HG02943 (cell line): ENCODE data around the gene LEFTY1.

Source experiments
- ATAC-seq: cut with Tn5 transposase; IDR thresholded peaks from one replicate; pipeline ENCODE4 v1.9.1; 2021; ENCODE audit warnings: mild to moderate bottlenecking, low read depth, moderate library complexity; ENCODE audit not compliant: unreplicated experiment

Gene LEFTY1

GRCh38 chr1:225875044-225875815 is 13.7 kb downstream of the LEFTY1 start:
- ATAC-seq: no peak

- ATAC-seq: no peak
Measured at GRCh38 chr1:225874431-225874830, 14.5 kb downstream of the LEFTY1 start.

DNA sequence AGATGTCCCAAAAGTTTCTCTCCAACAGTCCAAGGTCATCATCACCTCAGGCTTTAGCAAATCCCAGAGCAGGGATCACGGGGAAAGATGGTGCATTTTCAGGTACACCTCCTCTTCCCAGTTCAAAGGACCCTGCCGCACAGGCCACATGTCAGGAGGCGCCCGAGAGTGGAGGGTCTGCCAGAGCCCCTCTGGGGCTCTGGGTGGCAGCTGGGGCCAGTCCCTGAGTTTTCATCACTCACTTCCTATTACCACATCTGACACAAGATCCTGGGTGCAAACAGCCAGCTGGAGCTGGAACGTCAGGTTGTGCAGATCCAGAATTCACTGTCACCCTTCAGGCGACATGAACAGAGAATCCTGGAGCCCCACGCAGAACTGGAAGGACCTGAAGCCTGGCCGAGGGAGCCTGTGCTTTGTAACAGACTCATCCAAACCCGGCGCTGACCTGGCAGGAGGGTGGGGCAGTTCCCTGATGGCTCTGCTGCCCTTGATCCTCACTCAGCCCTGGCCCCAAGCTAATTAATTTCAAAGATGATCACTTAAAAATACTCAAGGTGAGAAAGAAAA is 15.6 kb downstream of the LEFTY1 start:
- no peak for ATAC-seq

DNA sequence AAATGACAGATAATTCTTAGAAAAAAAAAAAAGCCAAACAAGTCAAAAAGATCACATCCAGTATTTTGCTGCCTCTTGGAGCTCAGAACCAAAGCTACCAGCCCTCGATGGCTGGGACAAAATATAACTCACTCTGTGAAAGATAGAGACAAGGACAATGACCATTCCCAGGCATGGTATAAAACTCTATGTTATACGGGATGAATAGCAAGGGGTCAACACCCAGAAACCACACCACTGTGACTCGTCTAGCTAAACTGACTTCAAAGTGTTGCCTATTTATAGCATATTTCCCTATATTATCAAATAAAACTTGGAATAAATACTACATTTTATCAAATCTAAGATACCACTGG is 16.9 kb downstream of the LEFTY1 start:
- no peak for ATAC-seq

DNA sequence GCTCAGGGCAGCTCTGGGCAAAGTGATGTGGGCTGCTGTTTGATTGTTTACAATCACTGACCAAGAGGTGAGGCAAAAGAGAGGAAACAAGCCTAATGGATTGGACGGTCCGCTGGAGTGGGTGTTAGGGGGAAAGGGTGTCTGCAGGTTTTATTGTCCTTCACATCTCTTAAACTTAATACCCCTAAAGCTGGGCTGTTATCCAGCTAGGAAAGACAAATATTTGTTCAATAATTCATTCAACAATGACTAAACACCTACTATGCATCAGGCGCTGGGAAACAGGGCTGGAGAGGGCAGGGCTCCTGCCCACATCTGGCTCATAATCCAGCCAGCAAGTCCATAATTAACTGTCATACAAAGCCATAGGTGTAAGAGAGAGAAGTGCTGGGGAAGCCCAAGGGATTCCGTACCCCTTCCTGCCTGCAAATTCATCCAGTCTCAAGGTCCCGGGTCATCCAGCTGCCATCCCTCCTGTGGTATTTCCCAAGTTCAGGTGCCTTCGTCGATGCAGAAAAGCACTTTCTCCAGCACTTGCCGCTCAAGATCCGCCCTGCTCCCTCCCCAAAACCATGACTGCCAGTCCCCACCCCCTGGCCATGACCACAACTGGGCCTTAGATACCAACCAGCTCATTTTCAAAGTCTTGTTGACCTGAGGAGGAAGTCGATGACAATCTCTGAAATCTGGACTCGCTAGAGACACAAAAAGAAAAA is 17.4 kb downstream of the LEFTY1 start:
- ATAC-seq: no peak

DNA sequence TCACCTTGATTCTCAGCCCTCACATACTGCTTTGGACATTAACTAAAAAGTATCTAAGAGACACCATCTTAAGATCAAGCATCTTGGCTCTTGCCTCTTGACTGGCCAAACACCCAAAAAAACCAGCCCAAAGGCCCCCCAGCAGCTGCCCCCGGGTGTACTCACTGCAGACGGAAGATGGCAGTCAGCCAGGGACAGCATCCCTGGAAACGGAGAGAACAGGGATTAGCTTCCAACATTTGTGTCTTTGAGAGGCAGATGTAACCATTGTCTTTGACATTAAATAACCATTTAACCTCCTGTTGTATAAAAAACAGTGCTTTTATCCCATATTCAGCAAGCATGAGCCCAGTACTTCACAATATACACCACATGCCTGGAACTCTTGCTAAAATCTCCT is 18.0 kb downstream of the LEFTY1 start:
- ATAC-seq: no peak

- no peak for ATAC-seq
Measured at GRCh38 chr1:225868631-225869330, 20.2 kb downstream of the LEFTY1 start.

GRCh38 chr1:225866981-225867380 is 22.0 kb downstream of the LEFTY1 start:
- no peak for ATAC-seq

DNA sequence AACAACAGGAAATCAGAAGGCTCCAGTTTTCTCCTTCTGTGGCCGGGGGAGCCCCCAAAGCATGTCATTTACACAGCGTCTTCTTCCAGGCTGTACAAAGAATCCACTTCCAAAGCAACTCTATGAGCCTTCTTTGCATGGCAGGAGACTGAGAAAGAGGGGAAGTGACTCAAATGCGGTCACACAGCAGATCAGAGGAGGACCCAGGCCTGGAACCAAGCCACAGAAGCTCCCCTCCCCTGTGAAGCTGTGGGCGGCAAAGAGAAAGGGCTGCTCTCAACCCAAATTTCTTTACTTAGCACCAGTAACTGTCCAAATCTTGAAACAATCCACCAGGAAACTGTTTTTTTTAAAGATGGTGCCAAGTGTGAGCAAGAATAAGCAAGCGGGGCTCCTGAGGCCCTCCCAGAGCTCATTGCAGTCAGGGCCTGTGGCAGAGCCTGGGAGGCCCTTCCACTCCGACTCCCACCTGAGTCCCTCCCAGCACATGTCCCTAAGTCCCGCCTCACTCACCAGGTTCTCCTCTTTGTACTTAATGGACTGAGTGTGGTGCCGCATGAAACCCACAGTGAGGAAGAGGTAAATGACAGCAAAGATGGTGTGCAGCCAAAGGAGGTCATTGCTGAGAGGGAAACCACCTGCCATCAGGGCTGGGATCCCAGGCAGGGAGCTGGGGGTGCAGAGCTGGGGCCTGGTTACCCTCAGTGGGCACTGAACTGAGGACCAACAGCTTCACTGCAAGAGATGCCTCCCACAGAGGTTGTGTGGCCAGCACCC is 22.7 kb downstream of the LEFTY1 start:
- no peak for ATAC-seq

- ATAC-seq: no peak
Measured at GRCh38 chr1:225865514-225865913, 23.4 kb downstream of the LEFTY1 start.

- ATAC-seq: no peak
Measured at GRCh38 chr1:225863167-225863566, 25.8 kb downstream of the LEFTY1 start.

DNA sequence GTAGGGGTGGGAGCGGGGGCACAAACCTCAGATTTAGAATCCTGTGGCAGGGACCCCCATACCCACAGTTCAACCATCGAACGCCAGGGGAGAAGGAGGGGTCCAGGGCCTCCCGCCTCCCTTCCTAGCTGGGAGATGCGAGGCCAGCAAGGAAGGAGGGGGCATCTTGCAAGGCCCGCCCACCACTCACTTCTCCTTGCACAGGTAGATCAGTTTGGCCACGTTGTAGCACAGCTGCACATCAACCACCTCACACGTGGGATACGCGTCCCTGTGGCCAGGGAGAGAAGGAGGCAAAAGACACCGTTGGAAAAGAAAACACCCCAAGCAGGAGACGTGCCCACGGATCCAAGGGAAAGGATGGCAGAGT is 26.4 kb downstream of the LEFTY1 start:
- ATAC-seq: no peak

- ATAC-seq: no peak
Measured at GRCh38 chr1:225861834-225862580, 26.9 kb downstream of the LEFTY1 start.

DNA sequence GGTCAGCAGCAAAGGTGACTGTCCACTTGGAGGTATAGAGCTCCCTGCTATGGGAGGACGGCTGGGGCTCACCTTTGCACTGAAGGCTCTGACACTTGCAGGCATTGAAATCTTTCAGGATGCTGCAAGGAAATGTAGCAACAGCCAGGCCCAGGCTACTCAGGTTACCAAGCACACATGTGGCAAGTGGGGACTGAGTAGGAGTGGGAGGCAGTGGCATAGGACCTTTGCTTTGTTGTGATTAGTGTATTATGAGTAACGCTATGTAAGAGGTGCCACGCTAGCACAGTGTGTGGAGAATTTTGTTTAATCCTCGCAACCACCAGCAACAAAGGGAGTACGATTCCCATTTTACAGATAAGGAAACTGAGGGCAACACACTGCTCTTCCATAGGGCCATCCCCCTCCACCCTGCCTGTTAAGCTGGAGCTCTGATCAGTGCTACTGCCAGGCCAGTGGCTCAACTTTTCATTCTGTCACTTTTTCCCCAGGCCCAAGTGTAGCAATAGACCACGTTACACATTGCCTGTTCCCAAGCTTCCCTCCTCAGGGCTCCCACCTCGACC is 28.0 kb downstream of the LEFTY1 start:
- ATAC-seq: no peak

DNA sequence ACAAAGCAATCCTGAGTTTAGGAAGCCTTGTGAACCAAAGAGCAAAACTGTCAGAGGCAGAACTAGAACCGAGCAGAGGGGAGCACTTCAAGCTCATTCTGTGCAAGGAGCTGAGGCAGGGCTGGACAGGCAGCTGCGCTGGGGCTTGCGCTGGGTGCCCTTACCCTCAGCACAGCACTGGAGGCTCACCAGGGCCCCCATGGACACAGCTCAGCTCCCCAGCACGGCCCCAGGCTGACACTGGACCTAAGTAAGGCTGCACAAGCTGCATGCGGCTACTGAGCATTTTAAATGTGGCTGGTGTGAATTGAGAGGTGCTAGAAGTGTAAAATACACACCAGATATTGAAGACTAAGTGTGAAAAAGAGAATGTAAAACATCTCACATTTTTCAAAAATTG is 28.8 kb downstream of the LEFTY1 start:
- ATAC-seq: no peak

DNA sequence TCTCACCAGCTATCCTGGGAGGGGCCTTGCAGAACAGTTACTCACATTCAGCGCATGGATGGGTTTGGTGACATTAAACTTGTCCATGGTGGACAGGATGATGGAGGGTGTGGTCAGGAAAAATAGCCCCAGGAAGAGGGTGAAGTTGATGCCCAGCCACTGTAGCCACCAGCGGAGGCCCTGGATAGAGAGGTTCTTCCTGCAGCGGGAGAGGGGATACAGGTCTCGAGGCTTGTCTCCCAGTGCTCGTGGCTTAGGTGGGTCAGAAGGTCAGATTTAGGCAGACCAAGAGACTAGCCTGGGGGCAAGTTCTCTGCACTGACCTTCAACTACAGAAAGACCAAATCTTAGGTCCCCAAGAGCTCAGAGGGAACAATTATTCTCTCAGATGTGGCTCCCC is 29.8 kb downstream of the LEFTY1 start:
- ATAC-seq: no peak

DNA sequence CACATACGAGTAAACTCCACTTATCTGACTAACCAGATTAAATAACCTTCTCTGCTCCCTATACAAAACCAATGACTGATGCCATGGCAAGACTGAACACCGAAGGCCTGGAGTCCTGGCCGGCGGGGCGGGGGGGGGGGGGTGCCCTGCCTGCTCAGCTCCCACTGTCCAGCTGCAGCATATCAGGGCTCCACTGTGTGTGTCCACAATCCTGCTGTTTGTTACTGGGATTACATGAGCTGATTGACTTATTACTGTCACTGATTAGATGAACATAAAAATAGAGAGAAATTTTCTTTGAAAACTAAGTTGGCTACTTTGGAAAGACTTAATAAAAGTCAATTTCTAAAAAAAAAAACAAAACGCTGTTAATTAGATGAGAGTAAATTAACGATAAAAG is 31.7 kb downstream of the LEFTY1 start:
- ATAC-seq: no peak

DNA sequence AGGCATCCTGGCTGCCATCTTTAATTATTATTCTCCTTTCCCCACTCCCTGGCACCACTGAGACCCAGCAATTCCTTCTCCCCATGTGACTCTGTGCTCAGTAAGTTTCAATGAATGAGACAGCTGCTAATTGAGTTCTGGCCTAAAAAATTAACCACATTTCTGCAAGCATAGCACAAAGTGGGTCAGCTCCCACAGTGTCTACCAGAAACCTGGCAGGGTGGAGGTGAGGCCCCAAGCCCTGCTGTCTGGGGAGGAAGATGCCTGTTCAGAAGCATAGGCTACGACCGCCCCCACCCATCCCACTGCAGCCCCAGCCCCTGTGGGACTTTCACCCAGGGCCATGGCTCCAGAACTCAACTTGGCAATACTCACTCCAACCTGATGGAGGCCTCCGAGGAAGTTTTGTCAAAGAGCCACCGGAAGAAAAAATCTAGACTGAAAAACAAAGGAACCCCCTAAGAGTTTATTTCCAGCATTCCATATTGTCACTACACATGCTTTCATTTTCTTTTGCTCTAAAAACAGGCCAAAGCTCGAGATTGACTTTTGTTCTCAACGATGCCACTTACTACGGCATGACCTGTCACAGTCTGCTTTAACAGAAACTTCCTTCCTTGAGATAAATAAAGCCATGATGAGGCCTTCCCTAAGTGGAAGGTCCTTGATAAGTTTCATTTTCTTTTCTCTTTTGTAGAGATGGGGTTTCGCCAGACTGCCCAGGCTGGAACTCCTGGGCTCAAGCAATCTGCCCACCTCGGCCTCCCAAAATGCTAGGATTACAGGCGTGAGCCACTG is 33.2 kb downstream of the LEFTY1 start:
- no peak for ATAC-seq

GRCh38 chr1:225853441-225853840 is 35.5 kb downstream of the LEFTY1 start:
- ATAC-seq: no peak
